ENCODE results near the gene TAF11L14. TPM values are rescaled to one million over a fixed set of nuclear protein-coding genes. Genes with fewer than 3 reads are reported as not detected.
A peak's percentile ranks its signal among the peaks of the same experiment; 100 is the strongest.
"Not testable (repeated sequence)": the region's sequence is repeated elsewhere in the genome, so short reads cannot be mapped to it uniquely, and the experiment has no call there.

The TAF11L14 gene
- total RNA-seq (not detected), polyA plus RNA-seq (ENCODE audit: insufficient read length in 6 of 6) (not detected)
- long read RNA-seq, donor 1: 0 reads
- long read RNA-seq, donor 2: 0 reads
- long read RNA-seq, donor 3: 0 reads
- long read RNA-seq, donor 4: 0 reads
- long read RNA-seq, donor 5: 0 reads
- long read RNA-seq, donor 6: 0 reads
- long read RNA-seq, donor 7: 0 reads
- long read RNA-seq, donor 8: 0 reads
- long read RNA-seq, donor 9: 0 reads
- long read RNA-seq, donor 10: 0 reads
- long read RNA-seq, donor 11: 0 reads
- long read RNA-seq, donor 12: 0 reads

- TF ChIP-seq CTCF (IDR thresholded peaks at IDR 0.05): no peak
- no peak within 1 kb of the TSS for H3K27ac ChIP-seq
- H3K9me3 ChIP-seq: no peaks in the 10 kb centered on the region
- ATAC-seq (no peak), DNase-seq (no peak)
- H3K27me3 ChIP-seq: no peaks in the 10 kb centered on the region
- H3K4me1 ChIP-seq: no peaks in the 10 kb centered on the region
- H3K4me3 ChIP-seq: no peak within 1 kb of the TSS
- intact Hi-C loops (cut with DNase I): no loop called here
- H3K36me3 ChIP-seq: no peaks in the 10 kb centered on the region
Observed at GRCh38 chr5:17634160-17634559, at the start of gene TAF11L14. TAF11L14 (plus strand) TSS chr5:17634460.

GRCh38 chr5:17585658-17586057 is 48.6 kb upstream of the TAF11L14 start, which contains the start of gene TAF11L7:
TAF11L7 (minus strand) TSS chr5:17585758.
- ATAC-seq; H3K4me3 ChIP-seq; DNase-seq; H3K36me3 ChIP-seq; H3K27ac ChIP-seq; H3K4me1 ChIP-seq; intact Hi-C loops (cut with DNase I); H3K9me3 ChIP-seq; H3K27me3 ChIP-seq: not testable (repeated sequence)

- H3K27ac ChIP-seq; H3K27me3 ChIP-seq; ATAC-seq; H3K4me3 ChIP-seq; intact Hi-C loops (cut with DNase I); DNase-seq; H3K36me3 ChIP-seq; H3K9me3 ChIP-seq; H3K4me1 ChIP-seq: not testable (repeated sequence)
Observed at GRCh38 chr5:17590860-17591259, 43.4 kb upstream of the TAF11L14 start, which contains the start of gene TAF11L8. TAF11L8 (minus strand) TSS chr5:17590960.

- H3K27ac ChIP-seq; H3K9me3 ChIP-seq; H3K36me3 ChIP-seq; ATAC-seq; H3K4me3 ChIP-seq; intact Hi-C loops (cut with DNase I); H3K4me1 ChIP-seq; H3K27me3 ChIP-seq: not testable (repeated sequence)
- peak in 1 of 4 donors; percentile 47 for DNase-seq
Observed at GRCh38 chr5:17594255-17594654, 40.0 kb upstream of the TAF11L14 start, which contains the start of gene TAF11L9. TAF11L9 (minus strand) TSS chr5:17594394.

- H3K9me3 ChIP-seq; DNase-seq; H3K4me3 ChIP-seq; H3K27me3 ChIP-seq; H3K27ac ChIP-seq; H3K36me3 ChIP-seq; H3K4me1 ChIP-seq; ATAC-seq; intact Hi-C loops (cut with DNase I): not testable (repeated sequence)
Observed at GRCh38 chr5:17597728-17598127, 36.5 kb upstream of the TAF11L14 start, which contains the start of gene TAF11L10. TAF11L10 (minus strand) TSS chr5:17597828.

- intact Hi-C loops (cut with DNase I); H3K9me3 ChIP-seq; H3K27ac ChIP-seq; DNase-seq; H3K4me1 ChIP-seq; ATAC-seq; H3K4me3 ChIP-seq; H3K36me3 ChIP-seq; H3K27me3 ChIP-seq: not testable (repeated sequence)
Observed at GRCh38 chr5:17603880-17604279, 30.4 kb upstream of the TAF11L14 start, which contains the start of gene TAF11L11. TAF11L11 (plus strand) TSS chr5:17604183.

GRCh38 chr5:17604951-17605350 is 29.3 kb upstream of the TAF11L14 start:
- no peak for TF ChIP-seq CTCF (IDR thresholded peaks at IDR 0.05)
- no peak for ATAC-seq
- H3K36me3 ChIP-seq: no peaks in the 10 kb centered on the region
- no peak overlapping the region for H3K4me3 ChIP-seq
- H3K27me3 ChIP-seq: no peaks in the 10 kb centered on the region
- H3K9me3 ChIP-seq: no peaks in the 10 kb centered on the region
- DNase-seq: no peak
- H3K4me1 ChIP-seq: no peaks in the 10 kb centered on the region
- intact Hi-C loops (cut with DNase I): no loop called here
- H3K27ac ChIP-seq: no peak overlapping the region

- H3K27ac ChIP-seq; DNase-seq; H3K4me3 ChIP-seq; intact Hi-C loops (cut with DNase I); H3K9me3 ChIP-seq; H3K27me3 ChIP-seq; ATAC-seq; H3K36me3 ChIP-seq; H3K4me1 ChIP-seq: not testable (repeated sequence)
Observed at GRCh38 chr5:17607461-17607860, 26.8 kb upstream of the TAF11L14 start.

GRCh38 chr5:17610092-17610491 is 24.2 kb upstream of the TAF11L14 start, which contains the start of gene TAF11L12:
TAF11L12 (plus strand) TSS chr5:17610392.
- H3K4me3 ChIP-seq; ATAC-seq; H3K36me3 ChIP-seq; H3K9me3 ChIP-seq; DNase-seq; H3K4me1 ChIP-seq; intact Hi-C loops (cut with DNase I); H3K27ac ChIP-seq; H3K27me3 ChIP-seq: not testable (repeated sequence)
